AG10803 (cell line): ENCODE measurements around the gene MT1E.

ENCODE experiments used
- DNase-seq: peaks from one replicate; pipeline ENCODE4 v3.0.0; 2010; ENCODE audit warnings: low read depth
- H3K4me3 ChIP-seq: 2 replicates; pipeline ENCODE4 v1.5.1; 2011; ENCODE audit warnings: mild to moderate bottlenecking, low read length, control low read depth
- CTCF ChIP-seq: conservative IDR thresholded peaks from 2 replicates; pipeline ENCODE4 v1.5.1; 2011; ENCODE audit warnings: mild to moderate bottlenecking, low read length, control low read depth, inconsistent platforms

MT1E gene

GRCh38 chr16:56628486-56629350 lies 3.1 kb downstream of the MT1E start:
- peak; percentile 14 for DNase-seq
- H3K4me3 ChIP-seq: no peak overlapping the region
- TF ChIP-seq CTCF: no peak

- no peak for DNase-seq
- TF ChIP-seq CTCF: no peak
- H3K4me3 ChIP-seq: no peak overlapping the region
Measured at GRCh38 chr16:56629531-56629930, 4.0 kb downstream of the MT1E start.

GRCh38 chr16:56630134-56630533 lies 4.6 kb downstream of the MT1E start:
- no peak overlapping the region for H3K4me3 ChIP-seq
- no peak for DNase-seq
- TF ChIP-seq CTCF: no peak

- no peak for TF ChIP-seq CTCF
- no peak overlapping the region for H3K4me3 ChIP-seq
- no peak for DNase-seq
Measured at GRCh38 chr16:56631197-56631596, 5.6 kb downstream of the MT1E start.

GRCh38 chr16:56631832-56632155 lies 6.2 kb downstream of the MT1E start:
- peak overlapping the region; percentile 60 for H3K4me3 ChIP-seq
- DNase-seq: no peak
- TF ChIP-seq CTCF: no peak

GRCh38 chr16:56632156-56632847 lies 6.7 kb downstream of the MT1E start, which contains the start of gene MT1M:
TSS of gene MT1M (plus strand) at chr16:56632659. CDS start at chr16:56632732, 73 bp downstream.
- peak within 1 kb of the TSS; percentile 60 for H3K4me3 ChIP-seq
- no peak for DNase-seq
- TF ChIP-seq CTCF: no peak

GRCh38 chr16:56632848-56633365 lies 7.3 kb downstream of the MT1E start:
- DNase-seq: no peak
- no peak for TF ChIP-seq CTCF
- H3K4me3 ChIP-seq: peak overlapping the region; percentile 60
